GM12874 (cell line): ENCODE data around the gene TMEM121.
A peak's percentile ranks its signal among the peaks of the same experiment; 100 is the strongest.

Source experiments
- CTCF ChIP-seq: IDR thresholded peaks from 2 replicates; pipeline ENCODE4 v1.5.1; 2011; ENCODE audit warnings: low read depth, mild to moderate bottlenecking, control low read depth, low read length, moderate library complexity; ENCODE audit not compliant: insufficient read depth

TMEM121 gene

DNA sequence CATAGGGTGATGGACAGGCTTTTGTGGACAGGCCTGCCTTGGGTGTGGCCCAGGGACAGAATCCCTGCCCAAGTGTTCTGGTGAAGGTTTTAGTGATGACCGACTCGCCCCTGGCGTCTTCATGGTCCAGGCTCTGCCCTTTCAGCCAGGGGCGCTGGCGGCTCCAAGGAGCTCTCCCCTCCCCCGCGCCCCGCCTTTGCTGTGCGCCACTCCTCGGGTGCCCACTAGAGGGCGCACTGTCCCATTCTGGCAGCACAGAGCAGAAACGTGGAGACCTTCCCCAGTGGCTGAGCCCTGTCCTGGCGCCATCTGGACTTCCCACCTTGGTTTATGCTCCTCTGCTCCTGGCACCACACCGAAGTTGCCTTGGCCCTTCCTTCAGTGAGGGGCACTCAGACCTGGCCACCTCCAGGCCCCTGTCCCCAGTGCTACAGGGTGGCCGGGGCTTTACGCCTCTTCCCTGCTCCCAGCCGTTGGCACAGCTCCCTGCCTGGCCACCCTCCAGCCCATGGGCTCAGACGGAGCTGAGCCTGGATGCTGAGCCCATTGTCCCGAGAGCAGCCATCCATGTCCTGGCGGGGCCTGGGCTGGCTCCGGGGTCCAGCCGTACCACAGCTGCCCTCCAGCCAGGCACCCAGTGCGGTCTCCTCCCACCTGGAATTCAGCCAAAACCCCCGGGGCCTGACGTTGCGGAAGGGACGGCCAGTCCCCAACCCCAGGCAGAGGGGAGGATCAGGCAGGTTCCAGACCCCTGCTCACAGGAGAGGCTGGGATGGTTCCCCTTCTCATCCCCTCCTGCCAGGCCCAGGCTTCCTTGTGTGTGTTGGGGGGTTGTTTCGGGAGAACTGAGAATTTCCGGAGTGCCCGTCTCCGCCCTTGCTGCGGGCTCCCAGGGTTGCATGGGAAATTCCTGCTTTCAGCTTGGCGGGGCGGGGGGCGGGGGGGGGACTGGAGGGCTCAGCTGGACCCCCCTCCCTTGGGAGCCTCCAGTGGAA, 45.3 kb upstream of the TMEM121 start:
- TF ChIP-seq CTCF = peak; percentile 99

GRCh38 chr14:105481886-105482457, 44.4 kb upstream of the TMEM121 start:
- TF ChIP-seq CTCF = no peak

- no peak for TF ChIP-seq CTCF
Measured at GRCh38 chr14:105482486-105483110, 43.8 kb upstream of the TMEM121 start.

DNA sequence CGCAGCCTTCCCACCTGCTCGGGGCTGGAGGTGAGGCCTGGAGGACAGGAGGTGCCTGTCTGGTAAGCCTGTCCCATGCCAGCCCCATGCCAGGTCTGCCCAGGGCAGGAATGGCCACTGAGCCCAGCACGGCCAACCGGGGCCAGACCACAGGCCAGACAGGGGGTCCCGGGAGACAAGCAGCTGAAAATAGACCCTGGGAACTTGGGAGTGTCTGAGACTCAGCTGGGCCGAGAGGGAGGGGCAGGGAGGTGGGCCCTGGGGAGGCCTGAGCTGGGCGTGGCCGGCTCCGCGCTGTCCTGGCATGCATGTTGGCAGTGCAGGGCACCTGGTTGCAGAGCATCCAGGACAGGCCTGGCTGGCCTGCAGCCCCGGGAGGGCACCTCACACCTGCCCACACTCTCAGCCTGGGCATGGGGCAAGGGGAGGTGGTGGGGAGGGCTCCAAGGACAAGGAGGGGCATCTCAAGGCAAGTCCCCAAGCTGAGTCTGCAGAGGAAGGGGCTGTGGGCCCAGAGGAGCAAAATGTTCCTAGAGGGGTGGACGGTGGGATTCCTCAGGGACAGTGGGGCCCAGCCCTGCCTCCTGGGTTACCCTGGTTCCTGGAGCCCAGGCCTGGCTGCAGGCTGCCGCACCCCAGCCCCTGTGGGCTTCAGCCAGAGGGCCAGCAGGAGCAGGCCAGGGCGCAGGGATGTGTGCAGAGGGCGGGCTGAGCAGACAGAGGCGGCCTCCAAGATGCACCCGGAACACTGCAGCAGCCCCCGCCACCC, 42.9 kb upstream of the TMEM121 start:
- no peak for TF ChIP-seq CTCF

DNA sequence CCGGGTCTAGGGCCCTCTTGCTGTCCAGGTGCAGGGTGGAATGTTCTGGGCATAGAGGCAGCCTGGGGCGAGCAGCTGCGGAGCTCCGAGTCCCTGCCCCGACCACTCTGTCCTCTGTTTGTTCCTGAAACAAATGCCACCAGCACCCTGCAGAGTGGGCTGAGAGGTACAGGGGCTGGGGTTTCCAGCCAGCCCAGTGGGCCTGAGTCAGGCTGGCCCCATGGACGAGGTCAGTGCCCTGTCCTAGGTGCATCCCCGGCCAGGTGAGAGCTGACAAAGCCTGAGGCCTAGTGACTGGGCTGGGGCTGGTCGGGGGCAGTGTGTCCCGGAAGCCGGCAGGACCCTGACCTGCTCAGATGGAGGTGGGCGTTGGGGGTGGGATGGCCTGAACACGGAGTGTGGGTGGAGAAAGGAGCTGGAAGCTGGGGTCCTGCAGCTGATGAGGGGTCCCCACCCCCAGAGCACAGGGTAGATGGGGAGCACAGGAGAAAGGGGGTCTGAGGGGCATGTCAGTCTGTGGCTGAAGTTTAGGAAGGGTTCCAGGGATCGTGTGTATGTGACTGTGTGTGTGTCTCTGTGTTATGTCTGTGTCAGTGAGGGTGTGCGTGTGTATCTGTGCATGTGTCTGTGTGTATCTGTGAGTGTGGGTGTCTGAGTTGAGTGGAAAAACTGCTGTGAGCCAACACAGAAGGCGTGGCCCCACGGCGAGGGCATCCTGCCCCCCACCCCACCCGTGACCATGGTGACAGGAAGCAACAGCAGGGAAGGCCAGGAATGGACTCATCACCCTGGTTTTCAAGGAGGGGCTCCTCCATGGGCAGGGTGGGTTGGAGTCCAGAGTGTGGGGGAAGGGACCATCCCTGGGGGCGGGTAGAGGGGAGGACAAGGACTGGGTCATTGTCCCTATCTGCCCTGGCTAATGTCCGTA, 42.0 kb upstream of the TMEM121 start:
- TF ChIP-seq CTCF = no peak

- TF ChIP-seq CTCF = no peak
Measured at GRCh38 chr14:105484997-105485393, 41.4 kb upstream of the TMEM121 start.
